Endodermal cell (in vitro differentiated cells): ENCODE data around the gene MAP6. TPM values are rescaled to one million over a fixed set of nuclear protein-coding genes. Genes with fewer than 3 reads are reported as not detected.
"Not testable (repeated sequence)": the region's sequence is repeated elsewhere in the genome, so short reads cannot be mapped to it uniquely, and the experiment has no call there.

Experiments used
- DNase-seq: peaks from one replicate; pipeline ENCODE4 v3.0.0-alpha.2; 2017
- H3K27ac ChIP-seq: 2 replicates; pipeline ENCODE4 v1.5.1; 2013; ENCODE audit warnings: mild to moderate bottlenecking, low read depth, low read length, moderate library complexity
- H3K27me3 ChIP-seq: 2 replicates; pipeline ENCODE4 v1.6.1; 2013; ENCODE audit warnings: mild to moderate bottlenecking, low read length, moderate library complexity; ENCODE audit not compliant: insufficient read depth, control insufficient read depth, poor library complexity, severe bottlenecking
- H3K36me3 ChIP-seq: 2 replicates; pipeline ENCODE4 v1.7.0; 2013; ENCODE audit warnings: mild to moderate bottlenecking, low read length, moderate library complexity; ENCODE audit not compliant: control insufficient read depth, insufficient read depth
- H3K4me1 ChIP-seq: one replicate; pipeline ENCODE4 v1.7.0; 2013; ENCODE audit warnings: low read length; ENCODE audit not compliant: control insufficient read depth, insufficient read depth
- H3K4me3 ChIP-seq: 2 replicates; pipeline ENCODE4 v1.5.1; 2013; ENCODE audit warnings: mild to moderate bottlenecking, low read length, moderate library complexity
- H3K9ac ChIP-seq: 2 replicates; pipeline ENCODE4 v1.6.1; 2013; ENCODE audit warnings: mild to moderate bottlenecking, low read length, moderate library complexity; ENCODE audit not compliant: poor library complexity, severe bottlenecking; ENCODE audit errors: extremely low read depth
- H3K9me3 ChIP-seq: 2 replicates; pipeline ENCODE4 v1.6.1; 2013; ENCODE audit warnings: mild to moderate bottlenecking, low read length, moderate library complexity; ENCODE audit not compliant: control insufficient read depth
- H3K27ac Mint-ChIP-seq: 2 replicates; pipeline ENCODE4 v1.8.0; 2020; ENCODE audit warnings: mixed read lengths
- H3K27me3 Mint-ChIP-seq: 2 replicates; pipeline ENCODE4 v1.8.0; 2021; ENCODE audit warnings: mild to moderate bottlenecking, mixed read lengths; ENCODE audit not compliant: insufficient read depth
- H3K36me3 Mint-ChIP-seq: 2 replicates; pipeline ENCODE4 v1.8.0; 2020; ENCODE audit warnings: low read depth, mixed read lengths
- H3K4me1 Mint-ChIP-seq: 2 replicates; pipeline ENCODE4 v1.8.0; 2020; ENCODE audit warnings: mixed read lengths
- H3K4me3 Mint-ChIP-seq: 2 replicates; pipeline ENCODE4 v1.8.0; 2020; ENCODE audit warnings: mild to moderate bottlenecking, moderate library complexity, mixed read lengths
- H3K9me3 Mint-ChIP-seq: 2 replicates; pipeline ENCODE4 v1.8.0; 2020; ENCODE audit warnings: mild to moderate bottlenecking, mixed read lengths
- WGBS, 2 experiments: methylation state at CpG; one replicate each; pipeline versions ENCODE4 v1.1.5 to v1.1.7; 2013; ENCODE audit warnings: missing lambda C conversion rate in 2 of 2, mixed read lengths in 1 of 2; ENCODE audit not compliant: insufficient coverage in 1 of 2, insufficient read length in 1 of 2; 5-methylcytosine and 5-hydroxymethylcytosine counted together
- total RNA-seq, 2 donors: library from RNA; stranded (reverse); fragmentation: NEBNext Ultra II Directional in 1 of 2; extraction: Animal tissue kit (Norgen Biotek cat#: 25700) in 1 of 2; gene quantifications; 2 replicates in 1 of 2; 3 replicates in 1 of 2; pipeline ENCODE4 v1.2.1, GENCODE V29; 2021
- TF ChIP-seq, protein P1 (sequence below): fragments of 200-600 bp; sonication (generic); conservative IDR thresholded peaks from 2 replicates; pipeline ENCODE4 v1.5.0; 2021; ENCODE audit warnings: antibody characterized with exemption, mild to moderate bottlenecking

MAP6 gene
- total RNA-seq, 2 donors from 2014 or later: 1.9 to 4.2 TPM

DNA sequence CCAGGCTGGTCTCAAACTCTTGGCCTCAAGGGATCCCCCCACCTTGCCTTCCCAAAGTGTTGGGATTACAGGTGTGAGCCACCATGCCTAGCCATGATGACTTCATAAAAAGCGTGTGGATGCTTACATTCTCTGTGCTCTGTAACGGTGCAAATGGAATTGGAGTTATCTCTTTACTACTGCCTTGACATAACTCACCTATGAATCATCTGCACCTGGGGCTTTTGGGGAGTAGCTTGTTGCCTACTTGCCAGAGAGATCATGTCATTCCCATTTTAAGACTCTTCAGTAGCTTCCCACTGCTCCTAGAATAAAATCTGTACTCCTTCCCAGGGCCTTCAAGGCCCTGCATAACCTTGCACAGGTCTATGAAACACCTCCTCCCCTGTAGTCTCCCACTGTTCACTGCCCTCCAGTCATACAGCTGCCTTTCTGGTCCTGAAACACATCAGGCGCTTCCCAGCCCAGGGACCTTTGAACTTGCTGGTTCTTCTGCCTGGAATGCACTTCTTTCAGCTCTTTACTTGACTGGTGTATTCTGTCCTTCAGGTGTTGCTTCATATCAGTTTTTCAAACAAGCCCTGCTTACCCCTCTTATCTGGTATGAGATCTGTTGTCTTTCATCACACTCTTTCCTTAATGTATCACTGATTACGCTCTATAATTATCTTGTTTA, 29.2 kb upstream of the MAP6 start:
- Histone ChIP-seq H3K27ac (no peak overlapping the region), H3K9me3 (no peaks in the 10 kb centered on the region), H3K36me3 (no peaks in the 10 kb centered on the region), H3K4me1 (peaks cover 3% of the 10 kb centered on the region), H3K9ac (no peak overlapping the region), H3K4me3 (no peak overlapping the region), H3K27me3 (no peaks in the 10 kb centered on the region)
- Mint-ChIP-seq H3K4me1 (peaks cover 8% of the 10 kb centered on the region), H3K27me3 (peaks cover 41% of the 10 kb centered on the region), H3K36me3 (no peaks in the 10 kb centered on the region), H3K4me3 (no peak overlapping the region), H3K27ac (no peak overlapping the region), H3K9me3 (no peaks in the 10 kb centered on the region)
- 86 to 89% methylated on average over 2 to 4 of the region's 4 CpGs for WGBS, 2 experiments
- DNase-seq: no peak
- TF ChIP-seq, protein P1, sequence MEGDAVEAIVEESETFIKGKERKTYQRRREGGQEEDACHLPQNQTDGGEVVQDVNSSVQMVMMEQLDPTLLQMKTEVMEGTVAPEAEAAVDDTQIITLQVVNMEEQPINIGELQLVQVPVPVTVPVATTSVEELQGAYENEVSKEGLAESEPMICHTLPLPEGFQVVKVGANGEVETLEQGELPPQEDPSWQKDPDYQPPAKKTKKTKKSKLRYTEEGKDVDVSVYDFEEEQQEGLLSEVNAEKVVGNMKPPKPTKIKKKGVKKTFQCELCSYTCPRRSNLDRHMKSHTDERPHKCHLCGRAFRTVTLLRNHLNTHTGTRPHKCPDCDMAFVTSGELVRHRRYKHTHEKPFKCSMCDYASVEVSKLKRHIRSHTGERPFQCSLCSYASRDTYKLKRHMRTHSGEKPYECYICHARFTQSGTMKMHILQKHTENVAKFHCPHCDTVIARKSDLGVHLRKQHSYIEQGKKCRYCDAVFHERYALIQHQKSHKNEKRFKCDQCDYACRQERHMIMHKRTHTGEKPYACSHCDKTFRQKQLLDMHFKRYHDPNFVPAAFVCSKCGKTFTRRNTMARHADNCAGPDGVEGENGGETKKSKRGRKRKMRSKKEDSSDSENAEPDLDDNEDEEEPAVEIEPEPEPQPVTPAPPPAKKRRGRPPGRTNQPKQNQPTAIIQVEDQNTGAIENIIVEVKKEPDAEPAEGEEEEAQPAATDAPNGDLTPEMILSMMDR: no peak

DNA sequence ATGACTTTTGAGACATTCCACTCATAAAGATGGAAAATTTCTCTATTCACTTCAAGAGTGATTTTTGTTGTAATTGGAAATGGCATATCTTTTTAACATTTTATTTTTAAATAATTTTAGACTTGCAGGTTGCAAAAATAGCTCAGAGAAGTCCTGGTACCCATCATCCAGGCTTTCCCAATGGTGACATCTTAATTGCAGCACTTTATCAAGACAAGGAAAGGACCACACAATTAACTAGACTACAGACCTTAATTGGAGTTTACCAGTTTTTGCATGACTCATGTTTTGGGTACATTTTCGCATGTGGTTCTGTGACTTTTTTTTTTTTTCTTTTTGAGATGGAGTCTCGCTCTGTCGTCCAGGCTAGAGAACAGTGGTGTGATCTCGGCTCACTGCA, 23.0 kb upstream of the MAP6 start:
- Histone ChIP-seq H3K4me1 (no peaks in the 10 kb centered on the region), H3K9ac (no peak overlapping the region), H3K9me3 (no peaks in the 10 kb centered on the region), H3K36me3 (no peaks in the 10 kb centered on the region), H3K4me3 (no peak overlapping the region), H3K27me3 (peaks cover 13% of the 10 kb centered on the region), H3K27ac (no peak overlapping the region)
- DNase-seq: no peak
- Mint-ChIP-seq H3K36me3 (no peaks in the 10 kb centered on the region), H3K4me1 (no peaks in the 10 kb centered on the region), H3K27me3 (peaks cover 61% of the 10 kb centered on the region), H3K27ac (no peak overlapping the region), H3K9me3 (no peaks in the 10 kb centered on the region), H3K4me3 (no peak overlapping the region)
- TF ChIP-seq, protein P1: no peak
- WGBS, 2 experiments: 97 to 100% methylated on average over 1 to 4 of the region's 4 CpGs

DNA sequence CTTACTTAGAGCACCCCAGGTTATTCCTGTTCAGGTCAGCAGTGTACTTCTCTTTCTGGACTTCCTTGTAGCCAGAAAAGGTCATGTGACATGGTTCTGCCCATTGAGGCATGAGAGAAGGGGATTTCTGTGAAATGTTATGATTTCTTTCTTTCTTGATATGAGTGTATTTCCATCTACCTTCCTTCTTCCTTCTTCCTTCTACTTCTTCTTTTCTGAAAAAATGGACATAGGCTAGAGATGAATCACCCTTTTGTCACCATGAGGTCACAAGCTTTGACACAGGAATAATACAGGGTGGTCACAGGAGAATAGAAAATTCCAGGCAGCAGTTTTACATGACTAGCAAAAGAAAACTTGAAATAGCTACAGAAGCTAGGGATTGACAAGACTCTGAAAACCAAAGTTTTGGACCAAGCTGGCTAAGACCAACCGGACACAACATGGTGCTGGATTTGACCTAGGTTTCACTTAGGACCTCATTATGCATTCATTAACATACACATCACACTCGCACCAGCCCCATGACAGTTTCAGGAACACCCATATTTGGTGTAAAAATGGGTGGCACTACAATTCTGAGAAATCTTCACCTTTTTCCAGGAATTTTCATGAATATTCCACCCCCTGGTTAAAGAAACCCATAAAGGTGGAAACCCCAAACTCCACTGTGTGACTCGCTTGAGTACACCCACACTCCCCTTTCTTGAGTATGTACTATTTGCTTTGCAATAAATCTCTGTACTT, 21.2 kb upstream of the MAP6 start:
- 97% methylated on average over 3 of the region's 3 CpGs; no CpG with 5 or more reads in 1 of the 2 experiments for WGBS, 2 experiments
- TF ChIP-seq, protein P1: no peak
- Histone ChIP-seq H3K9me3 (peaks cover 6% of the 10 kb centered on the region), H3K27ac (no peak overlapping the region), H3K36me3 (no peaks in the 10 kb centered on the region), H3K27me3 (peaks cover 13% of the 10 kb centered on the region), H3K4me3 (no peak overlapping the region), H3K9ac (no peak overlapping the region), H3K4me1 (no peaks in the 10 kb centered on the region)
- no peaks in the 10 kb centered on the region for H3K4me1 Mint-ChIP-seq
- H3K4me3 Mint-ChIP-seq: no peak overlapping the region
- H3K36me3 Mint-ChIP-seq: no peaks in the 10 kb centered on the region
- H3K9me3 Mint-ChIP-seq: peaks cover 10% of the 10 kb centered on the region
- H3K27ac Mint-ChIP-seq: no peak overlapping the region
- DNase-seq: no peak
- H3K27me3 Mint-ChIP-seq: peaks cover 67% of the 10 kb centered on the region

DNA sequence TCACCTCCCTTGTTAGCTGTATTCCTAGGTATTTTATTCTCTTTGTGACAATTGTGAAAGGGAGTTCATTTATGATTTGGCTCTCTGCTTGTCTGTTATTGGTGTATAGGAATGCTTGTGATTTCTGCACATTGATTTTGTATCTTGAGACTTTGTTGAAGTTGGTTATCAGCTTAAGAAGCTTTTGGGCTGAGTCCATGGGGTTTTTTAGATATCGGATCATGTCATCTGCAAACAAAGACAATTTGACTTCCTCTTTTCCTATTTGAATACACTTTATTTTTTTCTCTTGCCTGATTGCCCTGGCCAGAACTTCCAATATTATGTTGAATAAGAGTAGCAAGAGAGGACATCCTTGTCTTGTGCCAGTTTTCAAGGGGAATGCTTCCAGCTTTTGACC, 15.0 kb upstream of the MAP6 start:
- not testable (repeated sequence) for H3K9ac ChIP-seq, H3K4me1 Mint-ChIP-seq, H3K36me3 ChIP-seq, H3K27ac ChIP-seq, H3K4me1 ChIP-seq, H3K27ac Mint-ChIP-seq, H3K4me3 Mint-ChIP-seq, H3K4me3 ChIP-seq, DNase-seq, H3K36me3 Mint-ChIP-seq
- peaks cover 18% of the 10 kb centered on the region for H3K27me3 ChIP-seq
- H3K27me3 Mint-ChIP-seq: peaks cover 66% of the 10 kb centered on the region
- H3K9me3 Mint-ChIP-seq: peaks cover 20% of the 10 kb centered on the region
- peaks cover 12% of the 10 kb centered on the region for H3K9me3 ChIP-seq
- 100% methylated on average over 1 of the region's 1 CpG; no CpG with 5 or more reads in 1 of the 2 experiments for WGBS, 2 experiments
